ENCODE results near the gene TUBA1B.
"Not testable (repeated sequence)": the region's sequence is repeated elsewhere in the genome, so short reads cannot be mapped to it uniquely, and the experiment has no call there.

- TF ChIP-seq POLR2A, TAF1, SPI1, POLR2AphosphoS5 (IDR thresholded peaks at IDR 0.05; ENCODE audit: low read depth, low read length): not testable (repeated sequence)
These were observed 30.7 kb upstream of the TUBA1B start for GRCh38 chr12:49161901-49162300.
